ENCODE measurements around the gene HRH1.
A peak's percentile ranks its signal among the peaks of the same experiment; 100 is the strongest.
"Not testable (repeated sequence)": the region's sequence is repeated elsewhere in the genome, so short reads cannot be mapped to it uniquely, and the experiment has no call there.

The HRH1 gene

GRCh38 chr3:11140713-11141104 lies 13.6 kb upstream of the HRH1 start:
- no peak for DNase-seq (ENCODE audit: low spot score)

DNA sequence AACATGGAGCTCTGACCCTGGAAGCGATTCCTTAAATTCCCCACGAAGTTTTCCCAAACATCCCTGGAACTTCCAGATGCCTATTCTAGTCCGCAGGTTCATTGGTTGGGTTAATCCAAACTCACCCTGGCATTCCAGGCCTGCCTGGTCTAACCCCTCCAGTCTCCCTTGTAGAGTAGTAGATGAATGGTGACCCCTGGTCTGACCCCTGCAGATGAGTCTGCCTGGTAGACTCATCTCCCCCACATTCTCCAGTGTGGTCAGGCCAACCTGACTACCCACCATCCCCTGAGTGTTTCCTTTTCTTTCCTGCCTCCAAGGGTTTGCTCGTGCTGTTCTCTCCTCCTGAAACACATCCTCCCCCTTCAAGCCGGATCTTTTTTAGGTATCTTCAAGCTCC lies 10.8 kb upstream of the HRH1 start:
- no peak for DNase-seq (ENCODE audit: low spot score)

DNA sequence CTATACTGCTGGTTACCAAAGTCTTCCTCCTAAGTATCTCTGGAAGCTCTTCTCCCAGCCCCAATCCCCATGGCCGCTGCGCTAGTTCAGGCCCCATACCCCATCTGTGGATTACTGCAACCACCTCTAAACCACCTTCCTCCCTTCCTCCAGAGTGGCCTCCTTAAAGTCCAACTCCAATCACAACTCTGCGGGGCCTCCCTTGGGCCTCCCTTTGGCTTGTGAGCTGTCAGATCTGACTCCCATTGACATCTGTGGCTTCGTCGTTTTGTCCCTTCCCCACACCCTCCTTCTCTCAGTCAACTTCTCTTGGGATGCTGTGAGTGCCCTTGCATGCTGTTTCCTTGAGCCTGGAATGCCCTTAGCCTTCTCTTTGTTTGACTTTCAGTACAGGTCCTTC lies 9.3 kb upstream of the HRH1 start:
- no peak for DNase-seq (ENCODE audit: low spot score)

DNA sequence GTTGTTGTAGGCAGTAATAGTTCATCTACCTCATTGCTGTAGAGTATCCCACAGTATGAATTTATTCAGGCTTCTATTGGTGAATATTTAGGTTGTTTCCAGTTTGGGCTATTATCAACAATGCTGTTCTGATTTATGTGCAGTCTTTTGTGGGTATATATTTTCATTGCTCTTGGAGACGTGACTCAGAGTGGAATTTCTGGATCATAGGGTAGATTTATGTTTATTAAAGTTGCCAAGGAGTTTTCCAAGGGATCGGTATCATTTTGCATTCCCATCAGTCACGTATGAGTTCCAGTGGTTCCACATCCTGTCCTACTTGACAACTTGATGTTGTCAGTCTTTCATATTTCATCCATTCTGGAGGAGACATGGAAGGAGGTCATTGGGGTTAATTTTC lies 8.4 kb upstream of the HRH1 start:
- no peak for DNase-seq (ENCODE audit: low spot score)

DNA sequence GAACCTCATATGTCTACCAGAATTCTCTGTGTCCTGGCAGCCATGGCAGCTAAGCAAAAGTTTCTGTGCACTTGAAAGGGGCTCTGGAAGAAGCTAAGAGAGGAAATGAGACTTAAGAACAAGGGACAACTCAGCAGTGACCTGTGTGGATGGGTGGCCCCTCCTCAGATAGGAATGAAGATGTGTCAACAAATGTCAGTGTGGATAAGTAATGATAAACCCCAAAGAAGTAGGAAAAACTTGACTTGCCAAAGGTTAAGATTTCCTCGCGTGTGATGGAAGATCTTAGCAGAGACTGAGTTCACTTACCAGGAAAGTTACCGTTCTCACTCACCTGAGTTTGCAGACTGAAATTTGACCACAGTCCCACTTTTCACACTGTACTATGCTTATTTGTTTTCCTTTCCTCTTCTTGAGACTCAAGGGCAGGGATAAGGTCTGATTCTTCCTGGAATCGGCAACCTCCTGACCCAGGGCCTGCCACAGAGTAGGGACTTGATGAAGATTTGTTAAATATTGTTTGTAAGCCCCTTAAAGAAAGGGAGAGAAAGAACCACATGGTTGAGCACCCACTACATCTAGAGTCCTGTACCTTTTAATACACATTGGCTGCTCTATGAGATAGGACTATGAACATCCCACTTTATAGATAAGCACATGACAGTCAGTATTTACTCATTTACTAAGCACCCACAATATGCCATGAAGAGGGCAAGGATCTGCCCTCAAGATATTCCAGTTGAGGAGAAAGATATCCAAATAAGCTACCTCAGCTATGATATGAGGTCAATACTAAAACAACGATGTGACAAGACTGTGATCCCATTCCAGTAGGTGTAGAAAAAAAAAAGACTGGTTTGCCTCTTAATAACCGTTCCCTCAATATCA lies 7.3 kb upstream of the HRH1 start:
- no peak for DNase-seq (ENCODE audit: low spot score)

- DNase-seq (ENCODE audit: low spot score) = no peak
Observed at GRCh38 chr3:11150256-11150655, 4.0 kb upstream of the HRH1 start.

- DNase-seq (ENCODE audit: low spot score) = no peak
Observed at GRCh38 chr3:11152301-11152700, 2.0 kb upstream of the HRH1 start.

DNA sequence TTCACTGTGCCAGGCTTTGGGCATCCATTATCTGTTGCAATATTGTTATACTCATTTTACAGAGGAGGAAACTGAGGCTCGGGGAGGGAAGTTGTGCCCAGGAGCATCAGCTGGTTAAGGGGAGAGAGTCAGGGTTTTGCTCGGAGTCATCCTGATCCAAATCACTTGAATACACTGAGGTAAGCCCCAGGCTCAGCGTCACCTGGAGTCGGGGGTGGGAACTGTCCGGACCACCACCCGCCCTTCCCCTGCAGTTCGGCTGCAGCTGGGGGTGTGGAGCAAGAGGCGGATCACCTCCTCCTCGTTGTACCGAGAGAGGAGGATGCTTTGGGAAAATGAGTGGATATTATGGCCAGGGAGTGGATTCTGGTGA lies 646 bp downstream of the HRH1 start:
- DNase-seq (ENCODE audit: low spot score) = no peak

DNA sequence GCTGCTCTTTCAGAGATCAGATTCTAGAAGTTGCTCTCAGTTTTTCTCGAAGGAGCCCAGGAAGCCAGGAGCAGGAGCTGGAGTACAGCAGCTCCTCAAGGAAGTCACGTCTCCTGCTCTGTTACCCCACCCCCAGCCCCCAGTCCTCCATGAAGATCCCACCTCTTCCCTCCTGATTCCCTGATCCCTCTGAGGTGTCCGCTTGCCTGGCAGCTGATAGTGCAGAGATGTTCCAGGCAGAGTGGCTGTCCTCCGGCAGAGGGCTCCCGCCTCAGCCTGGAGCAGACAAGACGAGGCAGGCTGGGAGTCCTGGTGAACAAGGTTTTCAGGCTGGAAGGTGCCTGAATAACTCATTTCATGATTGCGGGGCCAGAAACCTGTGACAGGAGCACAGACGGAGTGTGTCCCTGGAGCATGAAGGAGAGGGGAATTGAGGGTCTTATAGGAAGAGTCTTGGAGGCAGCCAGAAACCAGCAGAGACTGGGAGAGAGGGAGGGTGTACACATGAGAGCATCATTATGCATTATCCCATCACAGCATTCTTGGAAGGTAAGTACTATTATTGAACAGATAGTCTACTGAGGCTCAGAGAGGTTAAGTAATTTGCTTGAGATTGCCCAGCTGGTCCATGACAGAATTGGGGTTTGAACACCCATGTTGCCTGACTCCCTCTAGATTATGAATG lies 1.2 kb downstream of the HRH1 start:
- DNase-seq (ENCODE audit: low spot score) = peak; percentile 79

GRCh38 chr3:11156026-11156410 lies 1.7 kb downstream of the HRH1 start:
- no peak for DNase-seq (ENCODE audit: low spot score)

- no peak for DNase-seq (ENCODE audit: low spot score)
Observed at GRCh38 chr3:11157421-11157820, 3.1 kb downstream of the HRH1 start.

DNA sequence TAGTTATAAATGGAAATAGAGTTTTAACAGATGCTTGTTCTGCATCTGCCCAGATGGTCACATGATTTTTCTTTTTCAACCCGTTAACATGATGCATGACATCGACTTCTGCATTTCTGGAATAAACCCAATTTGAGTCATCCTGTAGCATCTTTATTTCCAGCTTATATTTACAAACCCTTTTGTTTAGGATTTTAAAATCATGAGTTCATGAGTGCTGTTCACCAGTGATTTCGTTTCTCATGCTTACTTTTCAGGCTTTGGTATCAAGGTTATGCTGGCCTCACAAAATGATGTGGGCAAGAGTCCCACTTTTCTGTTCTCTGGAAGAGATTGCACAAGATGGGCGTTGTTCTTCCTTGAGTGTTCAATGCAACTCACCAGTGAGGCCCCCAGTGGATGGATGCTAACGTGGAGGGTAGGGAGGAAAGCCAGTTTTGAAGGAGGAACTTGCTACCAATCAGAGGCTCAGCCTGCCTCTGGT lies 5.2 kb downstream of the HRH1 start:
- no peak for DNase-seq (ENCODE audit: low spot score)

GRCh38 chr3:11161666-11162065 lies 7.4 kb downstream of the HRH1 start:
- DNase-seq (ENCODE audit: low spot score) = no peak

DNA sequence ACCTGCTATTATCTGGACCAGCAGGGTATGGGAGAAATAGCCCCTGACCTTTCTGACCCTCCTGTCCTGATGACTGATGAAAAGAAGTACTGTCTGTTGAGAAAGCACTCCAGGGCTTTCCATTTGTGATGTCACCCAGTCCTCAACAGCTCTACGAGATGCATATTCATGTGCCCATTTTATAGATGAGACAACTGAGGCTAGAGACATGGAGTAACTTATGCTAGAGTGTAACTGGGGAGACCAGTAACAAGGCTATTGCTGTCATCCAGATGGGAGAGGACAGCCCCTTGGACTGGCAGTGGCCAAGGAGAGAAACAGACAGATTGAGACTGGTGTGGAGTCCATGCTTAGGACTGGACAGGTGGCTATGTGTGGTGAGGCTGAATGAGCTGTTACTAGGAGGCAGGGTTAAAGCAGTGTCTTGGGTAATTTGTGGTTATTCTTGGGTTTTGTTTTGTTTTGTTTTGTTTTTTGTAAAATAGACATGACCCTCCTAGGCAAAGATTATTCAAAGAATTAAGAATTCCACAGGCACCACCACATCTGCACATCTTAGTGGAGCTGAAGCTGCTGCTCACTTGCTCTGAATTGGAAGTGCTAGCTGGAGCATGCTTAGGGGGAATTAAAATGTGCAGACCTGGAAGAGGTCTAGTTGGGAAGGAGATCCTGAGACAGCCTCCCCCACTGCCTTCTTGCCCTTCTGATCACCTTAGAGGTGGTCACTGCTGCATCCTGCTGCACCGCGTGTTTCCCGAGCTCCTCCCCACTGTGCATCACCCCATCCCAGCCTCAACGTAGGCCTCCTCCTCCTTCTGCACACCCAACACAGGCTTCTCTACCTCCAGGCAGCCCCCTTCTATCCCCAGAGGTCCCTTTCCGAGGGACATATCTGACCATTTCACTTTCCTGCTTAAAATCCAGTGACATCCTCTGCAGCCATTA lies 8.4 kb downstream of the HRH1 start:
- no peak for DNase-seq (ENCODE audit: low spot score)

- no peak for DNase-seq (ENCODE audit: low spot score)
Observed at GRCh38 chr3:11164607-11165006, 10.3 kb downstream of the HRH1 start.

GRCh38 chr3:11165476-11165875 lies 11.2 kb downstream of the HRH1 start:
- no peak for DNase-seq (ENCODE audit: low spot score)

GRCh38 chr3:11166807-11167400 lies 12.6 kb downstream of the HRH1 start:
- not testable (repeated sequence) for DNase-seq (ENCODE audit: low spot score)

DNA sequence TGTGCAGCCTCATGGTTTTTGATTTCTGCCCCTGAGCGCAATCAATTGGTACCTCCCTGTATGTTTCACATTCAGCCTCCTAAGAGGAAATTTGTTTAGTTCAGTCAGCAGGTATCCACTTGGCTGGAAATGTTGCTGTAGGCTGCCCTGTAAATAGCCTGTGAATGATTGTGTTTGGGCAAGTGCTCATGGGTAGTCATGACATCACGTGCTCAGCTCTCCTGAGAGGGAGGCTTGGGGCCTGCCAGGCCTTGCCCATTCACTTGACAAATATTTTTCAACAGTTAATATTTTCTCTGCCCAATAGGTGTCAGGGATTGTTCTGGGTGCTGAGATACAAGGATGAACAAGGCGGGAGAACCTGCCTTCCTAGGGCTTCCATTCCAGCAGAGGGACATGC lies 13.3 kb downstream of the HRH1 start:
- no peak for DNase-seq (ENCODE audit: low spot score)

GRCh38 chr3:11168406-11168805 lies 14.1 kb downstream of the HRH1 start:
- no peak for DNase-seq (ENCODE audit: low spot score)

- no peak for DNase-seq (ENCODE audit: low spot score)
Observed at GRCh38 chr3:11168881-11169805, 14.8 kb downstream of the HRH1 start.

Data from ecto neural progenitor cell (in vitro differentiated cells).